GM23248 (cell line): Measurements from ENCODE around the gene HIP1. TPM values are rescaled to one million over a fixed set of nuclear protein-coding genes. Genes with fewer than 3 reads are reported as not detected.
"Not testable (repeated sequence)": the region's sequence is repeated elsewhere in the genome, so short reads cannot be mapped to it uniquely, and the experiment has no call there.

ENCODE experiments used
- DNase-seq: peaks from one replicate; pipeline ENCODE4 v3.0.0-alpha.2; 2015
- H2AFZ ChIP-seq: fragments of 200-600 bp; sonication (generic); 2 replicates; pipeline ENCODE4 v1.6.1; 2016; ENCODE audit warnings: antibody characterized with exemption
- H3F3A ChIP-seq: fragments of 200-600 bp; sonication (generic); 2 replicates; pipeline ENCODE4 v1.6.1; 2016; ENCODE audit warnings: mild to moderate bottlenecking, antibody characterized with exemption, mixed run types; ENCODE audit not compliant: insufficient read depth
- H3K27ac ChIP-seq: fragments of 200-600 bp; sonication (generic); 2 replicates; pipeline ENCODE4 v1.5.1; 2016; ENCODE audit warnings: mild to moderate bottlenecking
- H3K27me3 ChIP-seq: fragments of 200-600 bp; sonication (generic); replicated peaks from 2 replicates; pipeline ENCODE4 v1.6.1; 2016; ENCODE audit warnings: mild to moderate bottlenecking; ENCODE audit not compliant: insufficient read depth
- H3K36me3 ChIP-seq: fragments of 200-600 bp; sonication (generic); 2 replicates; pipeline ENCODE4 v1.6.1; 2016; ENCODE audit warnings: low read depth, mild to moderate bottlenecking
- H3K4me1 ChIP-seq: fragments of 200-600 bp; sonication (generic); 2 replicates; pipeline ENCODE4 v1.6.1; 2016; ENCODE audit warnings: mild to moderate bottlenecking; ENCODE audit not compliant: insufficient read depth
- H3K4me2 ChIP-seq: fragments of 200-600 bp; sonication (generic); one replicate; pipeline ENCODE4 v1.6.1; 2016; ENCODE audit warnings: mild to moderate bottlenecking; ENCODE audit not compliant: unreplicated experiment
- H3K4me3 ChIP-seq: fragments of 200-600 bp; sonication (generic); 2 replicates; pipeline ENCODE4 v1.5.1; 2016; ENCODE audit warnings: mild to moderate bottlenecking
- H3K79me2 ChIP-seq: fragments of 200-600 bp; sonication (generic); 2 replicates; pipeline ENCODE4 v1.6.1; 2016; ENCODE audit warnings: mild to moderate bottlenecking; ENCODE audit not compliant: insufficient read depth
- H3K9ac ChIP-seq: fragments of 200-600 bp; sonication (generic); 2 replicates; pipeline ENCODE4 v1.6.1; 2016; ENCODE audit warnings: mild to moderate bottlenecking
- H3K9me2 ChIP-seq: fragments of 200-600 bp; sonication (generic); 2 replicates; pipeline ENCODE4 v1.6.1; 2016; ENCODE audit warnings: mixed run types, mild to moderate bottlenecking, moderate library complexity; ENCODE audit not compliant: insufficient read depth
- H3K9me3 ChIP-seq: fragments of 200-600 bp; sonication (generic); one replicate; pipeline ENCODE4 v1.6.1; 2017; ENCODE audit warnings: low read depth
- H4K20me1 ChIP-seq: fragments of 200-600 bp; sonication (generic); 2 replicates; pipeline ENCODE4 v1.6.0; 2016; ENCODE audit not compliant: insufficient read depth
- EZH2 ChIP-seq: fragments of 200-600 bp; sonication (generic); IDR thresholded peaks from 2 replicates; pipeline ENCODE4 v1.6.1; 2018; ENCODE audit warnings: antibody characterized with exemption, mild to moderate bottlenecking; ENCODE audit not compliant: insufficient read depth, poor library complexity, severe bottlenecking
- EZH2phosphoT487 ChIP-seq: fragments of 200-600 bp; sonication (generic); IDR thresholded peaks from 2 replicates; pipeline ENCODE4 v1.6.1; 2018; ENCODE audit warnings: antibody characterized with exemption, moderate library complexity, mild to moderate bottlenecking, low read depth; ENCODE audit not compliant: insufficient read depth
- WGBS, 2 experiments: methylation state at CpG; one replicate each; pipeline ENCODE4 v1.1.6; 2015 to 2017; ENCODE audit warnings: low lambda C conversion rate in 2 of 2, low coverage in 1 of 2; ENCODE audit errors: missing lambda C conversion rate in 2 of 2; 5-methylcytosine and 5-hydroxymethylcytosine counted together
- in situ Hi-C: fragments of 300-500 bp; cut with MboI; formaldehyde crosslinking; loops from 2 replicates; pipeline ENCODE4 v1.15.0; 2020
- polyA plus RNA-seq: library from polyadenylated mRNA; unstranded; fragments of >200 nt; fragmentation: Nextera tagmentation; extraction: Ambion mirVana; gene quantifications from 2 replicates; pipeline ENCODE4 v1.2.1, GENCODE V29; 2016
- total RNA-seq: library from RNA; depleted of rRNA; stranded (reverse); fragments of >200 nt; shearing (Covaris generic); gene quantifications from 2 replicates; pipeline ENCODE4 v1.2.3, GENCODE V29; 2014

Gene HIP1
- total and polyA plus RNA-seq, 2 experiments from 2014 or later, result 6.1 to 13.6 TPM

- H3K79me2 ChIP-seq, result no peaks in the 10 kb centered on the region
- in situ Hi-C loops, result loop anchor here (25.0 kb wide), 1 partner anchor 191 kb away; the partner anchor contains the start of gene CCL26
- no peaks in the 10 kb centered on the region for H3K4me1 ChIP-seq
- H3K36me3 ChIP-seq, result 0 out of 2 replicates have a peak, but pooled peaks cover 3% of the 10 kb centered on the region
- WGBS, 2 experiments, result 95 to 99% methylated on average over 4 of the region's 4 CpGs
- H3K9me3 ChIP-seq, result no peaks in the 10 kb centered on the region
- H3K9me2 ChIP-seq, result no peaks in the 10 kb centered on the region
- DNase-seq, result no peak
- no peaks in the 10 kb centered on the region for H4K20me1 ChIP-seq
- 0 out of 2 replicates have a peak, but pooled peaks cover 3% of the 10 kb centered on the region for H3F3A ChIP-seq
- no peak overlapping the region for H2AFZ ChIP-seq
- TF ChIP-seq EZH2, result no peak
- no peak for TF ChIP-seq EZH2phosphoT487
- H3K4me3 ChIP-seq, result no peak overlapping the region
- no peak overlapping the region for H3K27ac ChIP-seq
- no peak overlapping the region for H3K4me2 ChIP-seq
- H3K9ac ChIP-seq, result no peak overlapping the region
- H3K27me3 ChIP-seq, result no peaks in the 10 kb centered on the region
Observed at GRCh38 chr7:75571209-75571608, 167.5 kb downstream of the HIP1 start.

GRCh38 chr7:75569629-75570282, 169.0 kb downstream of the HIP1 start:
- not testable (repeated sequence) for H3K4me3 ChIP-seq, H4K20me1 ChIP-seq, H3K36me3 ChIP-seq, H3K9me3 ChIP-seq, H3K9me2 ChIP-seq, H3K4me2 ChIP-seq, H3K79me2 ChIP-seq, DNase-seq, H3K27me3 ChIP-seq, H3K9ac ChIP-seq, H3K27ac ChIP-seq, H2AFZ ChIP-seq, H3K4me1 ChIP-seq
- H3F3A ChIP-seq, result peaks cover 12% of the 10 kb centered on the region
- WGBS, 2 experiments, result 95 to 97% methylated on average over 16 of the region's 16 CpGs
- in situ Hi-C loops, result loop anchor here (25.0 kb wide), 1 partner anchor 193 kb away; the partner anchor contains the start of gene CCL26

GRCh38 chr7:75567948-75568595, 170.7 kb downstream of the HIP1 start:
- no peak for DNase-seq
- H3K4me2 ChIP-seq, result no peak overlapping the region
- H3K9ac ChIP-seq, result no peak overlapping the region
- H3F3A ChIP-seq, result peaks cover 12% of the 10 kb centered on the region
- H3K27ac ChIP-seq, result no peak overlapping the region
- no peaks in the 10 kb centered on the region for H3K27me3 ChIP-seq
- no peak overlapping the region for H2AFZ ChIP-seq
- H3K4me3 ChIP-seq, result no peak overlapping the region
- no peaks in the 10 kb centered on the region for H3K9me2 ChIP-seq
- peaks cover 10% of the 10 kb centered on the region; the same call in 1 of the 2 replicates for H3K4me1 ChIP-seq
- no peaks in the 10 kb centered on the region for H3K79me2 ChIP-seq
- 0 out of 2 replicates have a peak, but pooled peaks cover 8% of the 10 kb centered on the region for H3K36me3 ChIP-seq
- no peaks in the 10 kb centered on the region for H3K9me3 ChIP-seq
- WGBS, 2 experiments, result 95 to 97% methylated on average over 8 to 12 of the region's 12 CpGs
- no peak for TF ChIP-seq EZH2
- no peak for TF ChIP-seq EZH2phosphoT487
- no peaks in the 10 kb centered on the region for H4K20me1 ChIP-seq
- in situ Hi-C loops, result loop anchor here (25.0 kb wide), 1 partner anchor 194 kb away; the partner anchor contains the start of gene CCL26

- 0 out of 2 replicates have a peak, but pooled peaks cover 23% of the 10 kb centered on the region for H3K36me3 ChIP-seq
- in situ Hi-C loops, result loop anchor here (25.0 kb wide), 1 partner anchor 197 kb away; the partner anchor contains the start of gene CCL26
- H3K9me3 ChIP-seq, result no peaks in the 10 kb centered on the region
- H3K4me1 ChIP-seq, result peaks cover 10% of the 10 kb centered on the region; the same call in 1 of the 2 replicates
- H4K20me1 ChIP-seq, result no peaks in the 10 kb centered on the region
- no peak overlapping the region for H3K9ac ChIP-seq
- no peak overlapping the region for H3K4me2 ChIP-seq
- peak; percentile 91 for DNase-seq
- H3K27me3 ChIP-seq, result no peaks in the 10 kb centered on the region
- no peak overlapping the region for H2AFZ ChIP-seq
- no peaks in the 10 kb centered on the region for H3K79me2 ChIP-seq
- 50% methylated on average over 6 of the region's 6 CpGs for WGBS, 2 experiments
- H3K9me2 ChIP-seq, result no peaks in the 10 kb centered on the region
- H3F3A ChIP-seq, result peaks cover 12% of the 10 kb centered on the region
- no peak overlapping the region for H3K4me3 ChIP-seq
- H3K27ac ChIP-seq, result no peak overlapping the region
- TF ChIP-seq EZH2phosphoT487 (peak; percentile 99), EZH2 (no peak)
Observed at GRCh38 chr7:75565132-75565837, 173.5 kb downstream of the HIP1 start.
